K562 (cell line): ENCODE results near the gene SNU13. TPM values are rescaled to one million over a fixed set of nuclear protein-coding genes. Genes with fewer than 3 reads are reported as not detected.

Experiments
- ATAC-seq: fragments of 200-7000 bp; cut with Tn5 transposase; 3 replicates; pipeline ENCODE4 v1.9.1; 2020; ENCODE audit warnings: moderate library complexity
- BruUV-seq: library from RNA; stranded (reverse); fragments of 400-500 nt; replicated peaks from 2 replicates; lab custom pipeline; 2021; lab: Mats Ljungman, UMichigan
- CTCF ChIA-PET: fragments of 300-600 bp; formaldehyde crosslinking; extraction: SDS; loops from one replicate; lab custom pipeline; 2021; ENCODE audit warnings: low intra/inter-chr PET ratio; lab: Yijun Ruan, JAX
- POLR2A ChIA-PET: fragments of 300-600, 350-650 bp; sonication (Branson Sonifier 250); formaldehyde crosslinking; extraction: SDS; loops from one replicate; lab custom pipeline; 2021; ENCODE audit warnings: antibody characterized with exemption, inconsistent platforms; lab: Yijun Ruan, JAX
- DNase-seq, 4 experiments: peaks; one replicate each; pipeline versions ENCODE4 v3.0.0 to v3.0.0-alpha.2; 2011 to 2018; ENCODE audit warnings: low spot score in 3 of 4, mixed read lengths in 3 of 4; ENCODE audit errors: extremely low read depth in 1 of 4
- FAIRE-seq: peaks from 2 replicates; lab custom pipeline; 2011; peaks lifted over from hg19 to GRCh38; lab: Jason Lieb, UNC
- H2AFZ ChIP-seq: 2 replicates; pipeline ENCODE4 v1.6.0; 2011; ENCODE audit warnings: low read depth, low read length, control low read depth, inconsistent platforms
- H3K27ac ChIP-seq: fragments of 200-600 bp; 3 replicates; pipeline ENCODE4 v1.8.0; 2011; ENCODE audit warnings: low read depth, mild to moderate bottlenecking, control low read depth, inconsistent platforms, low read length, moderate library complexity, mixed read lengths; ENCODE audit errors: extremely low read depth
- H3K27me3 ChIP-seq, 2 experiments: fragments of 300-600 bp in 1 of 2; 2 replicates in 1 of 2; 3 replicates in 1 of 2; pipeline versions ENCODE4 v1.6.0 to v1.8.0; 2011; ENCODE audit warnings: inconsistent platforms in 2 of 2, low read length in 2 of 2, mild to moderate bottlenecking in 1 of 2, mixed read lengths in 1 of 2, moderate library complexity in 1 of 2; ENCODE audit not compliant: control insufficient read depth in 2 of 2, insufficient read depth in 2 of 2
- H3K36me3 ChIP-seq: fragments of 300-600 bp; 3 replicates; pipeline ENCODE4 v1.8.0; 2011; ENCODE audit warnings: mild to moderate bottlenecking, low read length, inconsistent platforms; ENCODE audit not compliant: control insufficient read depth, insufficient read depth
- H3K4me1 ChIP-seq, 2 experiments: fragments of 200-600 bp in 1 of 2; replicated peaks in 1 of 2; 2 replicates in 1 of 2; 3 replicates in 1 of 2; pipeline versions ENCODE4 v1.5.1 to v1.8.0; 2011; ENCODE audit warnings: inconsistent platforms in 2 of 2, low read length in 2 of 2, mild to moderate bottlenecking in 1 of 2, mixed read lengths in 1 of 2, moderate library complexity in 1 of 2; ENCODE audit not compliant: control insufficient read depth in 2 of 2, insufficient read depth in 2 of 2
- H3K4me2 ChIP-seq: 2 replicates; pipeline ENCODE4 v1.6.1; 2011; ENCODE audit warnings: low read length, control low read depth, inconsistent platforms, mixed read lengths; ENCODE audit not compliant: insufficient read depth
- H3K4me3 ChIP-seq: fragments of 200-600 bp; sonication (generic), shearing (Covaris generic); 2 replicates; pipeline ENCODE4 v1.5.1; 2016; ENCODE audit warnings: control low read depth, inconsistent platforms
- H3K79me2 ChIP-seq: fragments of 200-600 bp; 3 replicates; pipeline ENCODE4 v1.8.0; 2011; ENCODE audit warnings: low read length, inconsistent platforms; ENCODE audit not compliant: control insufficient read depth, insufficient read depth
- H3K9ac ChIP-seq, 2 experiments: 2 replicates each; pipeline versions ENCODE4 v1.6.0 to v1.6.1; 2011; ENCODE audit warnings: low read depth in 2 of 2, low read length in 2 of 2, control low read depth in 1 of 2, inconsistent platforms in 1 of 2, mild to moderate bottlenecking in 1 of 2, mixed read lengths in 1 of 2; ENCODE audit not compliant: insufficient read depth in 1 of 2
- H3K9me1 ChIP-seq: one replicate; pipeline ENCODE4 v1.6.0; 2011; ENCODE audit warnings: inconsistent platforms, mild to moderate bottlenecking, low read length, moderate library complexity; ENCODE audit not compliant: control insufficient read depth, insufficient read depth
- H3K9me3 ChIP-seq: replicated peaks from 2 replicates; pipeline ENCODE4 v1.5.1; 2011; ENCODE audit warnings: low read depth, low read length, inconsistent platforms; ENCODE audit not compliant: control insufficient read depth, insufficient read depth
- H4K20me1 ChIP-seq: replicated peaks from 2 replicates; pipeline ENCODE4 v1.6.1; 2011; ENCODE audit warnings: low read length, inconsistent platforms, mixed read lengths; ENCODE audit not compliant: control insufficient read depth, insufficient read depth
- E2F1 ChIP-seq: sonication (generic); formaldehyde crosslinking; IDR thresholded peaks from 2 replicates; pipeline ENCODE4 v1.8.1; 2023; ENCODE audit warnings: mild to moderate bottlenecking, missing genetic modification reagents, moderate library complexity
- STAT6 ChIP-seq: sonication (generic); formaldehyde crosslinking; IDR thresholded peaks from 2 replicates; pipeline ENCODE4 v1.8.1; 2023; ENCODE audit warnings: mild to moderate bottlenecking, missing genetic modification reagents
- WGBS: fragments of 100-300 bp; shearing (Covaris generic); methylation state at CpG from one replicate; pipeline ENCODE4 v1.1.6; 2016; ENCODE audit warnings: low coverage, mixed read lengths; ENCODE audit not compliant: insufficient coverage; ENCODE audit errors: missing lambda C conversion rate; 5-methylcytosine and 5-hydroxymethylcytosine counted together
- in situ Hi-C: fragments of 300-500 bp; cut with MboI; formaldehyde crosslinking; loops from 4 replicates; pipeline ENCODE4 v1.15.0; 2018; ENCODE audit warnings: inconsistent platforms, mixed read lengths
- intact Hi-C: fragments of 100-400 bp; cut with micrococcal nuclease; formaldehyde crosslinking; loops from 2 replicates; pipeline ENCODE4 v1.14.2; 2022
- polyA plus RNA-seq, 8 experiments: library from polyadenylated mRNA; depleted of rRNA in 4 of 8; stranded (reverse) in 5 of 8; unstranded in 3 of 8; fragments of >200 nt; fragmentation: Nextera tagmentation in 2 of 8; fragmentation: Illumina TruSeq in 1 of 8; extraction: Ambion mirVana in 2 of 8; extraction: Trizol in 1 of 8; gene quantifications; 2 replicates each; pipeline versions ENCODE4 v1.2.1 to v1.2.3, GENCODE V29; 2011 to 2014; ENCODE audit warnings: inconsistent platforms in 1 of 8, missing spikeins in 1 of 8
- total RNA-seq, 7 experiments: library from RNA; depleted of rRNA in 6 of 7; stranded (reverse); fragments of >200 nt in 6 of 7; fragmentation: Illumina TruSeq in 2 of 7; extraction: Trizol in 2 of 7; gene quantifications; 2 replicates each; pipeline versions ENCODE4 v1.2.1 to v1.2.3, GENCODE V29; 2011 to 2021; ENCODE audit warnings: low replicate concordance in 1 of 7

The SNU13 gene
- total and polyA plus RNA-seq, 9 of the 15 experiments (the other 6 are each of a cell fraction or from before 2014, with no cell fraction given), result 185 to 981 (median 283) TPM

GRCh38 chr22:41658869-41659268, 29.8 kb downstream of the SNU13 start:
- in situ Hi-C loops, result no loop called here
- ATAC-seq, result no peak
- Histone ChIP-seq H3K4me1 (no peaks in the 10 kb centered on the region), H3K9ac (no peak overlapping the region), H3K9me1 (no peaks in the 10 kb centered on the region), H3K9me3 (no peaks in the 10 kb centered on the region), H3K36me3 (peaks cover 89% of the 10 kb centered on the region), H2AFZ (no peak overlapping the region), H3K27ac (no peak overlapping the region), H3K27me3 (no peaks in the 10 kb centered on the region), H3K79me2 (no peaks in the 10 kb centered on the region), H3K4me3 (no peak overlapping the region), H4K20me1 (no peaks in the 10 kb centered on the region), H3K4me2 (no peak overlapping the region)
- no peak for FAIRE-seq
- intact Hi-C loops, result no loop called here
- TF ChIP-seq E2F1 (CRISPR knock-in tag) (no peak), STAT6 (CRISPR knock-in tag) (no peak)
- 93% methylated on average over 11 of the region's 17 CpGs for WGBS
- BruUV-seq, result no TSS peak
- CTCF ChIA-PET, result no interaction called here
- no peak for DNase-seq
- POLR2A ChIA-PET, result interaction anchor here (0.8 kb wide), 1 partner anchor 13 kb away, joined by 3 read pairs; no protein-coding TSS in a partner anchor
